CD4-positive, alpha-beta T cell (primary cell): ENCODE data around the gene LAMA3. TPM values are rescaled to one million over a fixed set of nuclear protein-coding genes. Genes with fewer than 3 reads are reported as not detected.

Experiments
- ATAC-seq: fragments of 200-7000 bp; cut with Tn5 transposase; one replicate; pipeline ENCODE4 v1.10.0; 2022; ENCODE audit warnings: mild to moderate bottlenecking; ENCODE audit not compliant: poor library complexity
- CTCF ChIA-PET: fragments of 350-600 bp; sonication (Branson Sonifier 250); formaldehyde crosslinking; loops from one replicate; lab custom pipeline; 2021; ENCODE audit warnings: antibody characterized with exemption, inconsistent platforms; lab: Charles Lee
- POLR2A ChIA-PET: fragments of 350-600 bp; sonication (Branson Sonifier 250); formaldehyde crosslinking; loops from one replicate; lab custom pipeline; 2021; ENCODE audit warnings: antibody characterized with exemption, inconsistent platforms; lab: Charles Lee
- DNase-seq, 14 experiments: peaks; one replicate each; pipeline ENCODE4 v3.0.0-alpha.2; 2013 to 2020; ENCODE audit warnings: mixed read lengths in 2 of 14
- H3K27ac ChIP-seq, 2 donors: one replicate each; pipeline versions ENCODE4 v1.5.1 to v1.7.0; 2013; ENCODE audit warnings: low read length in 2 of 2, low read depth in 1 of 2, mild to moderate bottlenecking in 1 of 2
- H3K27me3 ChIP-seq, 2 experiments: 1 replicate in 1 of 2; 2 replicates in 1 of 2; pipeline versions ENCODE4 v1.6.1 to v1.7.0; 2013; ENCODE audit warnings: low read length in 2 of 2, control low read depth in 1 of 2, mild to moderate bottlenecking in 1 of 2, moderate library complexity in 1 of 2; ENCODE audit not compliant: insufficient read depth in 2 of 2, control insufficient read depth in 1 of 2
- H3K36me3 ChIP-seq: one replicate; pipeline ENCODE4 v1.6.1; 2013; ENCODE audit warnings: low read length, control low read depth; ENCODE audit not compliant: insufficient read depth
- H3K4me1 ChIP-seq: one replicate; pipeline ENCODE4 v1.6.1; 2013; ENCODE audit warnings: low read length, control low read depth; ENCODE audit not compliant: insufficient read depth
- H3K4me3 ChIP-seq: one replicate; pipeline ENCODE4 v1.5.1; 2013; ENCODE audit warnings: mild to moderate bottlenecking, low read length, moderate library complexity
- H3K9me3 ChIP-seq, 2 experiments: 1 replicate in 1 of 2; 2 replicates in 1 of 2; pipeline versions ENCODE4 v1.6.1 to v1.7.0; 2013; ENCODE audit warnings: low read length in 2 of 2, mild to moderate bottlenecking in 2 of 2, control low read depth in 1 of 2, moderate library complexity in 1 of 2; ENCODE audit not compliant: control insufficient read depth in 1 of 2, insufficient read depth in 1 of 2
- H3K27ac Mint-ChIP-seq: one replicate; pipeline ENCODE4 v1.8.0; 2020; ENCODE audit warnings: mixed read lengths
- H3K27me3 Mint-ChIP-seq: one replicate; pipeline ENCODE4 v1.8.0; 2021; ENCODE audit warnings: mixed read lengths
- H3K36me3 Mint-ChIP-seq: one replicate; pipeline ENCODE4 v1.8.0; 2021; ENCODE audit warnings: low read depth, mixed read lengths
- H3K4me1 Mint-ChIP-seq: one replicate; pipeline ENCODE4 v1.8.0; 2021; ENCODE audit warnings: low read depth, mixed read lengths
- H3K4me3 Mint-ChIP-seq: one replicate; pipeline ENCODE4 v1.8.0; 2020; ENCODE audit warnings: mild to moderate bottlenecking, mixed read lengths
- H3K9me3 Mint-ChIP-seq: one replicate; pipeline ENCODE4 v1.8.0; 2020; ENCODE audit warnings: mixed read lengths
- intact Hi-C, 2 experiments: fragments of 100-400 bp; cut with DNase I in 1 of 2; cut with micrococcal nuclease in 1 of 2; formaldehyde crosslinking; loops; one replicate each; pipeline versions ENCODE4 v1.15.1 to v1.9.0; 2023 to 2025; cut with DNase I, micrococcal nuclease
- total RNA-seq, 174 experiments: library from RNA in 2 of 174; stranded (reverse) in 2 of 174; gene quantifications; one replicate each; pipeline ENCODE4 v1.2.3 and lab custom pipeline; 2021 to 2026
- TF ChIP-seq, protein P1 (sequence below): fragments of 200-600 bp; IDR thresholded peaks from one replicate; pipeline ENCODE4 v1.8.0; 2022; ENCODE audit warnings: antibody characterized with exemption, mild to moderate bottlenecking

LAMA3 gene
- total RNA-seq, 2 experiments from 2014 or later, result 0.19 TPM; not detected in 1

DNA sequence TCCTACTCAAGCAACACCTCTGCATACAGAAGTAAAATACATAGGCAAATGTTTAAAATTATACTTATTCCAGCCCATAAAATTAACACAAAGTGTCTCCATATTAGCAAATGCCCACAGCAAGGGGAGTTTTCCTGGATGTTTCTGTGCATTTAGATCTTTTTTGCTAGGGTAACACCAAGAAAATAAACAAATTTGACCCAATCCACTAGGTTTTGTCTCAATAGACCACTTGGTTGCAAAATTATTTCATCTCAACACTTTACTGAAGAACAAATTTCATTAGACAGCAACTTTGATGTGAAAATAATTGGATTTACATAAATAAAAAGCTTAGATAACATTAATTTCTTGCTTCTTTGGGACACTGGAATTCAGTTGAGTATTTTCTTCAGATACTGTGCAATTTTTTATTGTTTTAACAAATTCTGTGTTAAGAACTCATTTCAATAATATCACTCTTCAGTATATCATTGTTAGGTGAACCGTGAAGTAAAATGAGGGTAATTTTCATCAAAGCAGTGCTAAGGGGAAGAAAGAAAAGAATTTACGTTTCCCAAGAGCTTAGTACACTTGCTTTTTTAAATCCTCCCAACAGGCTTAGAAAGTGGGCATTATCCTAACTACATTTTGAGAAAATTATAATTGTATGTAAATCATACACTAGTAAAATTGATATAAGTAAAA, 191.8 kb downstream of the LAMA3 start:
- Mint-ChIP-seq H3K4me1 (peaks cover 29% of the 10 kb centered on the region), H3K27me3 (no peaks in the 10 kb centered on the region), H3K4me3 (no peak overlapping the region), H3K9me3 (no peaks in the 10 kb centered on the region), H3K27ac (no peak overlapping the region), H3K36me3 (no peaks in the 10 kb centered on the region)
- no peaks in the 10 kb centered on the region for H3K9me3 ChIP-seq
- no peak for DNase-seq
- H3K27ac ChIP-seq, result no peak overlapping the region
- no peaks in the 10 kb centered on the region for H3K36me3 ChIP-seq
- H3K4me1 ChIP-seq, result peaks cover 9% of the 10 kb centered on the region
- TF ChIP-seq, protein P1, sequence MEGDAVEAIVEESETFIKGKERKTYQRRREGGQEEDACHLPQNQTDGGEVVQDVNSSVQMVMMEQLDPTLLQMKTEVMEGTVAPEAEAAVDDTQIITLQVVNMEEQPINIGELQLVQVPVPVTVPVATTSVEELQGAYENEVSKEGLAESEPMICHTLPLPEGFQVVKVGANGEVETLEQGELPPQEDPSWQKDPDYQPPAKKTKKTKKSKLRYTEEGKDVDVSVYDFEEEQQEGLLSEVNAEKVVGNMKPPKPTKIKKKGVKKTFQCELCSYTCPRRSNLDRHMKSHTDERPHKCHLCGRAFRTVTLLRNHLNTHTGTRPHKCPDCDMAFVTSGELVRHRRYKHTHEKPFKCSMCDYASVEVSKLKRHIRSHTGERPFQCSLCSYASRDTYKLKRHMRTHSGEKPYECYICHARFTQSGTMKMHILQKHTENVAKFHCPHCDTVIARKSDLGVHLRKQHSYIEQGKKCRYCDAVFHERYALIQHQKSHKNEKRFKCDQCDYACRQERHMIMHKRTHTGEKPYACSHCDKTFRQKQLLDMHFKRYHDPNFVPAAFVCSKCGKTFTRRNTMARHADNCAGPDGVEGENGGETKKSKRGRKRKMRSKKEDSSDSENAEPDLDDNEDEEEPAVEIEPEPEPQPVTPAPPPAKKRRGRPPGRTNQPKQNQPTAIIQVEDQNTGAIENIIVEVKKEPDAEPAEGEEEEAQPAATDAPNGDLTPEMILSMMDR, result no peak
- no peaks in the 10 kb centered on the region for H3K27me3 ChIP-seq
- no peak overlapping the region for H3K4me3 ChIP-seq
- POLR2A ChIA-PET, result no interaction called here
- ATAC-seq, result no peak
- intact Hi-C loops, result no loop called here
- CTCF ChIA-PET, result no interaction called here

DNA sequence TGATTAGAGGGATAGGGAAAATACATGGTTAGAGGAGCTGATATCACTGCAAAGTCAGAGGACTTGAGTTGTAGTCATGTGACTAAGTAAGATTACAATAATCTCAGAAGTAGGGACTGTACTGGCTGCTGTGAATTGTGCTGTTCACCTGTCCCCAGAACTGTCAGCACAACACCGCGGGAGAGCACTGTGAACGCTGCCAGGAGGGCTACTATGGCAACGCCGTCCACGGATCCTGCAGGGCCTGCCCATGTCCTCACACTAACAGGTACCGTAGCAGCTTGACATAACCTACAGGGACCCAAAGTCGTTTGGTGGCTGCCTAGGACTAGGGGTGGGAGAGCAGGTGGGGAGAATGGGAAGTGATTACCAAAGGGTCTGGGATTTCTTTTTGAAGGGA, 192.5 kb downstream of the LAMA3 start:
- Histone ChIP-seq H3K9me3 (no peaks in the 10 kb centered on the region), H3K4me1 (peaks cover 16% of the 10 kb centered on the region), H3K36me3 (no peaks in the 10 kb centered on the region), H3K4me3 (no peak overlapping the region), H3K27me3 (no peaks in the 10 kb centered on the region), H3K27ac (no peak overlapping the region)
- ChIA-PET CTCF (no interaction called here), POLR2A (no interaction called here)
- ATAC-seq (no peak), DNase-seq (no peak)
- Mint-ChIP-seq H3K4me3 (no peak overlapping the region), H3K9me3 (no peaks in the 10 kb centered on the region), H3K4me1 (peaks cover 29% of the 10 kb centered on the region), H3K27ac (no peak overlapping the region), H3K36me3 (no peaks in the 10 kb centered on the region), H3K27me3 (no peaks in the 10 kb centered on the region)
- intact Hi-C loops, result no loop called here
- TF ChIP-seq, protein P1, result no peak

DNA sequence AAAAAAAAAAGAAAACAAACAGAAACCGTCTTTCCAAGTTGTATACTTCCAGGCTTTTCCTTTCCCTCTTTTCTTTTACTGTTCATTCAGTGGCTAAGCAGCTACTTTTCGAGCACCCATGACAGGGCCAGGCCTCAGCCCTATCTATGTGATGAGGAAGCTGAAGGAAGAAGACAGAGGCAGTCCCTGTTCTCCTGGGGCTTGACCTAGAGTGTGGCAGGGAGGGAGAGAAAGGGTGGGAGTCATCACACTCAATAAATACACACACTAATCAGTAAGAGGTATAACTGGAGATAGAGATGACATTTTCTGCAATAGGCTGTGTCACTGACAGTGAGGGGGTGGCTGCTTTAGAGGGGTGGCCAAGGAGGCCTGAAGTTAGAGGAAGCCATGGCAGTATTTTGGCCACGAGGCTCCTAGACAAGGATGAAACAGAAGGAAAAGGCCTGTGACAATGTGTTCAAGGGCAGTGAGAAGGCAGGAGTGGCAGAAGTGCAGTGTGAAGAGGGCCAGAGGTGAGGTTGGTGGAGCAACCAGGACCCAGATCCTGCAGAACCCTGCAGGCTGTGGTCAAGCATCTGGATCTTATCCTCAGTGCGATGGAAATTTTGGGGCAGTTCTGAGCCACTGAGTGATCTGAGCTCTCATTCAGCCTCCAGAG, 193.5 kb downstream of the LAMA3 start:
- H3K4me3 Mint-ChIP-seq, result no peak overlapping the region
- no peaks in the 10 kb centered on the region for H3K36me3 Mint-ChIP-seq

More for the DNA sequence above, 193.5 kb downstream of the LAMA3 start:
- Mint-ChIP-seq H3K27ac (no peak overlapping the region), H3K4me1 (peaks cover 29% of the 10 kb centered on the region), H3K27me3 (no peaks in the 10 kb centered on the region), H3K9me3 (no peaks in the 10 kb centered on the region)
- H3K27ac ChIP-seq, result no peak overlapping the region
- no peak for ATAC-seq
- no peaks in the 10 kb centered on the region for H3K9me3 ChIP-seq
- ChIA-PET POLR2A (no interaction called here), CTCF (interaction anchor here (1.4 kb wide), 1 partner anchor 36 kb away, joined by 4 read pairs; no protein-coding TSS in a partner anchor)
- peaks cover 21% of the 10 kb centered on the region for H3K4me1 ChIP-seq
- H3K4me3 ChIP-seq, result no peak overlapping the region
- DNase-seq, result no peak
- TF ChIP-seq, protein P1, result no peak
- no peaks in the 10 kb centered on the region for H3K36me3 ChIP-seq
- H3K27me3 ChIP-seq, result no peaks in the 10 kb centered on the region
- intact Hi-C loops, result no loop called here
